NT2/D1 (cell line): ENCODE results near the gene HEG1.

Source experiments
- DNase-seq: peaks from one replicate; pipeline ENCODE4 v3.0.0-alpha.2; 2011; ENCODE audit warnings: low read depth, low spot score
- H3K27me3 ChIP-seq: 2 replicates; pipeline ENCODE4 v1.6.0; 2011; ENCODE audit warnings: mild to moderate bottlenecking; ENCODE audit not compliant: insufficient read length, insufficient read depth
- H3K36me3 ChIP-seq: 2 replicates; pipeline ENCODE4 v1.6.1; 2011; ENCODE audit warnings: mild to moderate bottlenecking, low read length, mixed read lengths; ENCODE audit not compliant: insufficient read depth, insufficient read length
- H3K4me1 ChIP-seq: 2 replicates; pipeline ENCODE4 v1.5.1; 2011; ENCODE audit not compliant: insufficient read depth, insufficient read length
- H3K4me3 ChIP-seq: 2 replicates; pipeline ENCODE4 v1.5.1; 2011; ENCODE audit warnings: low read depth; ENCODE audit not compliant: insufficient read length
- H3K9ac ChIP-seq: 2 replicates; pipeline ENCODE4 v1.6.0; 2011; ENCODE audit warnings: low read depth; ENCODE audit not compliant: insufficient read length
- H3K9me3 ChIP-seq: 2 replicates; pipeline ENCODE4 v1.5.1; 2011; ENCODE audit warnings: mild to moderate bottlenecking, low read length; ENCODE audit not compliant: insufficient read depth
- SUZ12 ChIP-seq: IDR thresholded peaks from 2 replicates; pipeline ENCODE4 v1.6.1; 2011; ENCODE audit not compliant: insufficient read length, insufficient read depth; ENCODE audit errors: extremely low read depth
- YY1 ChIP-seq: IDR thresholded peaks from 2 replicates; pipeline ENCODE4 v1.6.1; 2011; ENCODE audit not compliant: insufficient read length, insufficient read depth
- ZNF274 ChIP-seq: IDR thresholded peaks from 2 replicates; pipeline ENCODE4 v1.6.1; 2011; ENCODE audit warnings: mild to moderate bottlenecking, low read depth, low read length

Gene HEG1

DNA sequence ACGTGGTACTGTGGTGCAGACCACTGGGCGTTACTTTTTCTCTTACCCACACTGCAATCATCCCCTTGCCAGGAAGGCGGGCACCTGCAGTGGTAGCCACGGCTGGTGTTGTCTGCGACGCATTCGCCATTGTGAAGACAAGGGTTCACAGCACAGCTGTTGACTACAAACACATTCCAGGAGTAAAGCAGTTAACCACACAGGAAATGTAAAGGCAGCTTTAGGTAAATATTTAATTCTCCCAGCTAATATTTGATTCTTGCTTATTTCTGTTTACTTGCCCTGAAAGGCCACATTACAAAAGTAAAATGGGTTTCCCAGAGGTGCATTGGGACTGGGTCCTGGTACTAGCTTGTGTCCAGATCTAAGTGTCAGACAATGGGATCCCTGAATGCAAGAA is 45.4 kb downstream of the HEG1 start:
- Histone ChIP-seq H3K27me3 (no peaks in the 10 kb centered on the region), H3K4me1 (no peaks in the 10 kb centered on the region), H3K9me3 (no peaks in the 10 kb centered on the region; the same call in 1 of the 2 replicates), H3K9ac (no peak overlapping the region), H3K36me3 (peaks cover 97% of the 10 kb centered on the region), H3K4me3 (no peak overlapping the region)
- TF ChIP-seq SUZ12 (no peak), ZNF274 (no peak), YY1 (no peak)
- DNase-seq: no peak

- Histone ChIP-seq H3K36me3 (peaks cover 98% of the 10 kb centered on the region), H3K27me3 (no peaks in the 10 kb centered on the region), H3K9ac (no peak overlapping the region), H3K4me1 (no peaks in the 10 kb centered on the region), H3K4me3 (no peak overlapping the region), H3K9me3 (no peaks in the 10 kb centered on the region; the same call in 1 of the 2 replicates)
- no peak for DNase-seq
- no peak for TF ChIP-seq SUZ12
- no peak for TF ChIP-seq ZNF274
- TF ChIP-seq YY1: no peak
Observed at GRCh38 chr3:125008766-125009165, 47.0 kb downstream of the HEG1 start.

GRCh38 chr3:125006291-125006731 is 49.5 kb downstream of the HEG1 start:
- no peaks in the 10 kb centered on the region for H3K4me1 ChIP-seq
- no peaks in the 10 kb centered on the region; the same call in 1 of the 2 replicates for H3K9me3 ChIP-seq
- H3K9ac ChIP-seq: no peak overlapping the region
- TF ChIP-seq ZNF274: no peak
- no peak for TF ChIP-seq SUZ12
- no peak for TF ChIP-seq YY1
- DNase-seq: no peak
- H3K36me3 ChIP-seq: peaks cover 98% of the 10 kb centered on the region
- H3K4me3 ChIP-seq: no peak overlapping the region
- H3K27me3 ChIP-seq: no peaks in the 10 kb centered on the region

DNA sequence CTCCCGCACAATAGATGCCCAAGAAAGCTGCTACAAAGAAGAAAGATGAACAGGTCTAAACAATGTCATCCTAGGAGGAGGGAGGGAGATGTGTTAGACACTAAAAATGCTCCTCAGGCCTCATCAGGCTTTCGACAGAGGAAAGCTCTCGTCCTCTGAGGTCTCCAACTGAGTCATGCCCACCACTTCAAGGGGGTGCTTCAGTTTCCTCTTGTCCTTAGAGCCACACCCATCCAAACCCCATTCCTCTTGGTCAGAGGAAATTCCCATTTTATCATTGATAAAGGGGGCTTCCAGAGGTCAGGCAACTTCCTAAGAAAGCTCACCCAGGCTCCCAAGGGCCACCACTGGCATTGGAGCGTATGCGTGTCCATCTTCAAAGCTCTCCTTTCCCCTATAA is 50.1 kb downstream of the HEG1 start:
- H3K4me1 ChIP-seq: no peaks in the 10 kb centered on the region
- no peak overlapping the region for H3K9ac ChIP-seq
- TF ChIP-seq YY1: no peak
- no peak for TF ChIP-seq ZNF274
- TF ChIP-seq SUZ12: no peak
- H3K4me3 ChIP-seq: no peak overlapping the region
- H3K27me3 ChIP-seq: no peaks in the 10 kb centered on the region
- DNase-seq: no peak
- peaks cover 98% of the 10 kb centered on the region for H3K36me3 ChIP-seq
- H3K9me3 ChIP-seq: no peaks in the 10 kb centered on the region; the same call in 1 of the 2 replicates

DNA sequence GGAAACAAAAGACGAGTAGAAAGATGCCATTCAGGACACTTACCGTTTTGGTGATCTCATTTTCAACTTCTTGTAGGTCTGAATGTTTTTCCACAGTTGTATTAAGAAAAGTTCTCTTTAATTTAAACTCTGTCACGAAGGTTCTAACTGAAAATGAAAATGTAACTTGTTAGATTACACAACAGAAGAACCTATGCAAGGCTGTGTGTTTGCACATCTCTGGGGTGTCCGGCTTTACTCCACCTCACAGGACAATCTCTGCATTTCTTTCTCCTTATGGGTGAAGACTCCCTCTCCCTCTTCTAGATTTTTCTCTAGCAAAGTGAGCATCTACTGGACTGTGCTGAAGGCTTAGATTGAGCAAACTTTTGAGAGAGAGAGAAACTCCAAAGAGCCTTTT is 50.6 kb downstream of the HEG1 start:
- Histone ChIP-seq H3K4me3 (no peak overlapping the region), H3K9me3 (no peaks in the 10 kb centered on the region; the same call in 1 of the 2 replicates), H3K4me1 (no peaks in the 10 kb centered on the region), H3K36me3 (peaks cover 98% of the 10 kb centered on the region), H3K9ac (no peak overlapping the region), H3K27me3 (no peaks in the 10 kb centered on the region)
- DNase-seq: no peak
- TF ChIP-seq SUZ12 (no peak), YY1 (no peak), ZNF274 (no peak)

DNA sequence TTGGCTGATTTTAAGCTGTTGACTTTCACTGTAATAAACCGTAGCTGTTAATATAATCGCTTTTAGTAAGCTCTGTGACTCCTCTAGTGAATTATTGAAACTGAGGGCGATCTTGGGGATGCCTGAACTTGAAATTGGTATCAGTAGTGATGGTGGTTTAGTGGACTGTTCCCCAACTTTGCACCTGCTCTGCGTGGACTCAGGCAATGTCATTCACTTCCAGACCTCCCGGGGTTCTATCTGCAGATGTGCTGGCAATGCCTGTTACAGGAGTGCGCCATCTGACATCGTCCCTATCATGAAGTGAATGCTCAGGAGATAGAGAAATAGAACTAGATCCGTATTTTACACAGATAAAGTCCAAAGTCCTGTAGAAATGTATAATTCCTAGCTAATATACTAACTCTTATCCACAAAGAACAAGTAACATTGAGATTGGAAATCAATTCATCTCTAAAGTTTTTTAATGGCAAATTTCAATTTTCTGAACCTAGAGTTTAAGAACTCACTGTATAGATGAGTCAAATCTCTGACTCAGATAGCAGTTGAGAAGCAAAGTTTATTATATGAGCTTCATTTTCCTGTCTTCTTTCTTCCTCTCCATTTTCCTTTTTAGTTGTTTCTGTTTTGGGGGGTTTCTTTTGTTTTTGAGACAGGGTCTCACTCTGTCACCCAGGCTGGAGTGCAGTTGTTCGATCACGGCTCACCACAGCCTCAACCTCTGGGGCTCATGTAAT is 51.8 kb downstream of the HEG1 start:
- Histone ChIP-seq H3K4me3 (no peak overlapping the region), H3K36me3 (peaks cover 98% of the 10 kb centered on the region), H3K9ac (no peak overlapping the region), H3K9me3 (no peaks in the 10 kb centered on the region), H3K27me3 (no peaks in the 10 kb centered on the region), H3K4me1 (no peaks in the 10 kb centered on the region)
- DNase-seq: no peak
- TF ChIP-seq SUZ12 (no peak), ZNF274 (no peak), YY1 (no peak)

GRCh38 chr3:125003369-125003853 is 52.4 kb downstream of the HEG1 start:
- Histone ChIP-seq H3K9ac (no peak overlapping the region), H3K4me3 (no peak overlapping the region), H3K27me3 (no peaks in the 10 kb centered on the region), H3K36me3 (peaks cover 98% of the 10 kb centered on the region), H3K4me1 (no peaks in the 10 kb centered on the region), H3K9me3 (no peaks in the 10 kb centered on the region)
- TF ChIP-seq SUZ12 (no peak), YY1 (no peak), ZNF274 (no peak)
- no peak for DNase-seq
